Measurements from ENCODE around the gene DNAAF1. TPM values are rescaled to one million over a fixed set of nuclear protein-coding genes. Genes with fewer than 3 reads are reported as not detected.

The DNAAF1 gene
- total RNA-seq, 1 donor from 2014 or later: not detected

DNA sequence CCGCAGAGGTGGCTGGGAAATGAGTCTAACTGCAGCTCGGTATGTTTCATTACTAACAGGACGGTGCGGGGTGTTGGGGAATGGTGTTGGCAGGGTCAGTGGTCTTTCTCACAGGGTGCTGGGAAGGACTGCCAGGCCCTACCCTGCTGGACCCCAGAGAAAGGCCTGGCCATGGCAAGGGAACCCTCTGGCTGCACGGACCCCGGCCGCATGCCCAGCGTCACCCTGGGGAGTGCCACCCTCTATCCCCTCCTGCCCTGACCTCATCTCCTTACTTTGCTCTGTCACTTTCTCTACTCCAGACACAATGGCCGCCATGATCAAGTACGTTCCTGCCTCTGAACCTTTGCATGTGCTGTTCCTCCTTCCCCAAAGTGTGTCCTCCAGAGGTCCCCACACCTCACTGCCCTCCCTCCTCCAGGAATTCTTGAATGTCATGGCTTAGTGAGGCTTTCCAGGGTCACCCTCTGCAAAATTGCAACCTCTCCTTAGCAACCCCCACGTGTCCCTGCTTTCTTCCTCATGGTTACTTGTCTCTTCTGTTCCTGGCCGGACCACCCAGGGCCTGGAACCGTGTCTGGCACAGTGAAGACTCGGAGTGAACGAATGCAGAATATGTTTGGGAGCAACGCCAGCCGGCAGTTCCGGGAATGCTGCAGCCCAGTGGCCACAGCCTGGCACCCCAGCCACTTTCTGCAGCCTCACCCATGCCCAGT lies 61.0 kb downstream of the DNAAF1 start:
- no peaks in the 10 kb centered on the region for H3K9me3 Mint-ChIP-seq (ENCODE audit: unreplicated experiment)
- H3K27me3 Mint-ChIP-seq (ENCODE audit: unreplicated experiment): peaks cover 45% of the 10 kb centered on the region
- no peak overlapping the region for H3K4me3 Mint-ChIP-seq (ENCODE audit: unreplicated experiment)
- H3K27ac Mint-ChIP-seq (ENCODE audit: unreplicated experiment): no peak overlapping the region
- DNase-seq (ENCODE audit: extremely low spot score, unreplicated experiment): no peak
- H3K4me1 Mint-ChIP-seq (ENCODE audit: unreplicated experiment): no peaks in the 10 kb centered on the region
- no peak for TF ChIP-seq CTCF (IDR thresholded peaks at IDR 0.05)
- no peaks in the 10 kb centered on the region for H3K36me3 Mint-ChIP-seq (ENCODE audit: unreplicated experiment)

- Mint-ChIP-seq H3K27me3 (ENCODE audit: unreplicated experiment) (peaks cover 49% of the 10 kb centered on the region), H3K27ac (ENCODE audit: unreplicated experiment) (no peak overlapping the region), H3K4me3 (ENCODE audit: unreplicated experiment) (no peak overlapping the region), H3K4me1 (ENCODE audit: unreplicated experiment) (no peaks in the 10 kb centered on the region), H3K9me3 (ENCODE audit: unreplicated experiment) (no peaks in the 10 kb centered on the region), H3K36me3 (ENCODE audit: unreplicated experiment) (no peaks in the 10 kb centered on the region)
- TF ChIP-seq CTCF (IDR thresholded peaks at IDR 0.05): no peak
- DNase-seq (ENCODE audit: extremely low spot score, unreplicated experiment): no peak
Measured at GRCh38 chr16:84207251-84207650, 62.1 kb downstream of the DNAAF1 start.

GRCh38 chr16:84207879-84208278 lies 62.8 kb downstream of the DNAAF1 start:
- peaks cover 47% of the 10 kb centered on the region for H3K27me3 Mint-ChIP-seq (ENCODE audit: unreplicated experiment)
- H3K4me1 Mint-ChIP-seq (ENCODE audit: unreplicated experiment): no peaks in the 10 kb centered on the region
- H3K4me3 Mint-ChIP-seq (ENCODE audit: unreplicated experiment): no peak overlapping the region
- no peak for TF ChIP-seq CTCF (IDR thresholded peaks at IDR 0.05)
- no peaks in the 10 kb centered on the region for H3K9me3 Mint-ChIP-seq (ENCODE audit: unreplicated experiment)
- no peak overlapping the region for H3K27ac Mint-ChIP-seq (ENCODE audit: unreplicated experiment)
- no peaks in the 10 kb centered on the region for H3K36me3 Mint-ChIP-seq (ENCODE audit: unreplicated experiment)
- no peak for DNase-seq (ENCODE audit: extremely low spot score, unreplicated experiment)

- DNase-seq (ENCODE audit: extremely low spot score, unreplicated experiment): no peak
- H3K36me3 Mint-ChIP-seq (ENCODE audit: unreplicated experiment): no peaks in the 10 kb centered on the region
- H3K9me3 Mint-ChIP-seq (ENCODE audit: unreplicated experiment): no peaks in the 10 kb centered on the region
- no peaks in the 10 kb centered on the region for H3K4me1 Mint-ChIP-seq (ENCODE audit: unreplicated experiment)
- no peak overlapping the region for H3K27ac Mint-ChIP-seq (ENCODE audit: unreplicated experiment)
- H3K27me3 Mint-ChIP-seq (ENCODE audit: unreplicated experiment): peaks cover 54% of the 10 kb centered on the region
- TF ChIP-seq CTCF (IDR thresholded peaks at IDR 0.05): no peak
- H3K4me3 Mint-ChIP-seq (ENCODE audit: unreplicated experiment): no peak overlapping the region
Measured at GRCh38 chr16:84209989-84210388, 64.9 kb downstream of the DNAAF1 start.

- H3K9me3 Mint-ChIP-seq (ENCODE audit: unreplicated experiment): no peaks in the 10 kb centered on the region
- DNase-seq (ENCODE audit: extremely low spot score, unreplicated experiment): no peak
- no peaks in the 10 kb centered on the region for H3K4me1 Mint-ChIP-seq (ENCODE audit: unreplicated experiment)
- no peak overlapping the region for H3K4me3 Mint-ChIP-seq (ENCODE audit: unreplicated experiment)
- peaks cover 46% of the 10 kb centered on the region for H3K27me3 Mint-ChIP-seq (ENCODE audit: unreplicated experiment)
- no peak overlapping the region for H3K27ac Mint-ChIP-seq (ENCODE audit: unreplicated experiment)
- H3K36me3 Mint-ChIP-seq (ENCODE audit: unreplicated experiment): no peaks in the 10 kb centered on the region
- no peak for TF ChIP-seq CTCF (IDR thresholded peaks at IDR 0.05)
Measured at GRCh38 chr16:84212154-84212553, 67.0 kb downstream of the DNAAF1 start.
